ENCODE data around the gene TPSAB1.

Gene TPSAB1

DNA sequence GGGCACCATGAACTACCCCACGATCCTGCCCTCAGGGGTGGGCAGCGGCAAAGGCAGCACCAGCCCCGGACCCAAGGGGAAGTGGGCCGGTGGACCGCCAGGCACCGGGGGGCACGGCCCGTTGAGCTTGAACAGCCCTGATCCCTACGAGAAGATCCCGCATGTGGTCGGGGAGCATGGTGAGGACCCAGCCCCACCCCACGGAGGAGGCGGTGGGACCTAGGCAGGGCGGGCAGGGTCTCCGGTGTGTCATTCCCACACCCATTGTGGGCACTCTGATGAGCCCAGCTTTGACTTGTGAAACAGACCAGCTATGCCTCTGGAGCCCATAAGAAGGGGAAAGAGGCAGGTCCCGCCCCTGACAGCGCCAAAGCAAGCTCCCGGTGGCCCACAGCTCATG, 38.2 kb upstream of the TPSAB1 start:
- Histone ChIP-seq H3K27me3 (ENCODE audit: insufficient read depth, poor library complexity, severe bottlenecking) (no peaks in the 10 kb centered on the region), H3K27ac (replicated peaks) (no peak overlapping the region), H3K4me3 (replicated peaks; ENCODE audit: insufficient read depth, low read length) (no peak overlapping the region)
- DNase-seq (ENCODE audit: low read depth in 1 of 2, low spot score in 1 of 2), result no peak
- TF ChIP-seq REST (IDR thresholded peaks at IDR 0.05; ENCODE audit: insufficient replicate concordance, low read depth) (no peak), POLR2AphosphoS5 (IDR thresholded peaks at IDR 0.05; ENCODE audit: low read depth) (no peak), GABPA (IDR thresholded peaks at IDR 0.05; ENCODE audit: low read depth) (no peak), SPI1 (IDR thresholded peaks at IDR 0.05; ENCODE audit: borderline replicate concordance, low read depth) (no peak)
- TF ChIP-seq, protein P1, sequence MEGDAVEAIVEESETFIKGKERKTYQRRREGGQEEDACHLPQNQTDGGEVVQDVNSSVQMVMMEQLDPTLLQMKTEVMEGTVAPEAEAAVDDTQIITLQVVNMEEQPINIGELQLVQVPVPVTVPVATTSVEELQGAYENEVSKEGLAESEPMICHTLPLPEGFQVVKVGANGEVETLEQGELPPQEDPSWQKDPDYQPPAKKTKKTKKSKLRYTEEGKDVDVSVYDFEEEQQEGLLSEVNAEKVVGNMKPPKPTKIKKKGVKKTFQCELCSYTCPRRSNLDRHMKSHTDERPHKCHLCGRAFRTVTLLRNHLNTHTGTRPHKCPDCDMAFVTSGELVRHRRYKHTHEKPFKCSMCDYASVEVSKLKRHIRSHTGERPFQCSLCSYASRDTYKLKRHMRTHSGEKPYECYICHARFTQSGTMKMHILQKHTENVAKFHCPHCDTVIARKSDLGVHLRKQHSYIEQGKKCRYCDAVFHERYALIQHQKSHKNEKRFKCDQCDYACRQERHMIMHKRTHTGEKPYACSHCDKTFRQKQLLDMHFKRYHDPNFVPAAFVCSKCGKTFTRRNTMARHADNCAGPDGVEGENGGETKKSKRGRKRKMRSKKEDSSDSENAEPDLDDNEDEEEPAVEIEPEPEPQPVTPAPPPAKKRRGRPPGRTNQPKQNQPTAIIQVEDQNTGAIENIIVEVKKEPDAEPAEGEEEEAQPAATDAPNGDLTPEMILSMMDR (IDR thresholded peaks at IDR 0.05; ENCODE audit: insufficient read depth, low read length), result no peak

DNA sequence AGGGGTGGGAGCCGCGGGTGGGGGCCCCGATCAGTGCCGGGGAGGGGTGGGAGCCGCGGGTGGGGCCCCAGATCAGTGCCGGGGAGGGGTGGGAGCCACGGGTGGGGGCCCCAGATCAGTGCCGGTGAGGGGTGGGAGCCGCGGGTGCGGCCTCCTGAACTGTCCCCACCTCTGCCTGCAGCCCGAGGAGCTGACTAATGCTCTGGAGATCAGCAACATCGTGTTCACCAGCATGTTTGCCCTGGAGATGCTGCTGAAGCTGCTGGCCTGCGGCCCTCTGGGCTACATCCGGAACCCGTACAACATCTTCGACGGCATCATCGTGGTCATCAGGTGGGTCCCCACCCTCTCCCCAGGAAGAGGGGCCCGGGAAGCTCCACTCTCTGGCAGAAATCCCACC, 35.6 kb upstream of the TPSAB1 start:
- no peak for DNase-seq (ENCODE audit: low read depth in 1 of 2, low spot score in 1 of 2)
- H3K27me3 ChIP-seq (ENCODE audit: insufficient read depth, poor library complexity, severe bottlenecking), result no peaks in the 10 kb centered on the region
- TF ChIP-seq GABPA (IDR thresholded peaks at IDR 0.05; ENCODE audit: low read depth), result no peak
- no peak for TF ChIP-seq REST (IDR thresholded peaks at IDR 0.05; ENCODE audit: insufficient replicate concordance, low read depth)
- no peak for TF ChIP-seq SPI1 (IDR thresholded peaks at IDR 0.05; ENCODE audit: borderline replicate concordance, low read depth)
- no peak overlapping the region for H3K27ac ChIP-seq (replicated peaks)
- no peak overlapping the region for H3K4me3 ChIP-seq (replicated peaks; ENCODE audit: insufficient read depth, low read length)

GRCh38 chr16:1206326-1206725, 34.2 kb upstream of the TPSAB1 start:
- Histone ChIP-seq H3K27me3 (ENCODE audit: insufficient read depth, poor library complexity, severe bottlenecking) (no peaks in the 10 kb centered on the region), H3K4me3 (replicated peaks; ENCODE audit: insufficient read depth, low read length) (no peak overlapping the region), H3K27ac (replicated peaks) (no peak overlapping the region)
- no peak for DNase-seq (ENCODE audit: low read depth in 1 of 2, low spot score in 1 of 2)
- TF ChIP-seq, protein P1 (IDR thresholded peaks at IDR 0.05; ENCODE audit: insufficient read depth, low read length), result no peak
- TF ChIP-seq REST (IDR thresholded peaks at IDR 0.05; ENCODE audit: insufficient replicate concordance, low read depth) (no peak), SPI1 (IDR thresholded peaks at IDR 0.05; ENCODE audit: borderline replicate concordance, low read depth) (no peak), POLR2AphosphoS5 (IDR thresholded peaks at IDR 0.05; ENCODE audit: low read depth) (no peak), GABPA (IDR thresholded peaks at IDR 0.05; ENCODE audit: low read depth) (no peak)

GRCh38 chr16:1206786-1207185, 33.7 kb upstream of the TPSAB1 start:
- DNase-seq (ENCODE audit: low read depth in 1 of 2, low spot score in 1 of 2), result no peak
- no peaks in the 10 kb centered on the region for H3K27me3 ChIP-seq (ENCODE audit: insufficient read depth, poor library complexity, severe bottlenecking)
- no peak overlapping the region for H3K4me3 ChIP-seq (replicated peaks; ENCODE audit: insufficient read depth, low read length)
- TF ChIP-seq REST (IDR thresholded peaks at IDR 0.05; ENCODE audit: insufficient replicate concordance, low read depth) (no peak), GABPA (IDR thresholded peaks at IDR 0.05; ENCODE audit: low read depth) (no peak), SPI1 (IDR thresholded peaks at IDR 0.05; ENCODE audit: borderline replicate concordance, low read depth) (no peak), POLR2AphosphoS5 (IDR thresholded peaks at IDR 0.05; ENCODE audit: low read depth) (no peak)
- TF ChIP-seq, protein P1 (IDR thresholded peaks at IDR 0.05; ENCODE audit: insufficient read depth, low read length), result no peak
- no peak overlapping the region for H3K27ac ChIP-seq (replicated peaks)

Data from HL-60 (cell line).